HCT116 (cell line): ENCODE data around the gene GNAO1.

Experiments used
- CBX3 ChIP-seq: IDR thresholded peaks from 2 replicates; pipeline ENCODE4 v1.6.1; 2012; ENCODE audit warnings: low read depth
- CTCF ChIP-seq, 3 experiments: fragments of 200-600 bp in 1 of 3; sonication (generic) in 1 of 3; IDR thresholded peaks in 2 of 3; conservative IDR thresholded peaks in 1 of 3; 2 replicates each; pipeline ENCODE4 v1.5.1; 2012 to 2017; ENCODE audit warnings: low read depth in 2 of 3, low read length in 2 of 3, antibody characterized with exemption in 1 of 3, borderline replicate concordance in 1 of 3, control low read depth in 1 of 3, mild to moderate bottlenecking in 1 of 3, mixed read lengths in 1 of 3, mixed run types in 1 of 3, moderate library complexity in 1 of 3; ENCODE audit not compliant: insufficient read depth in 1 of 3
- EGR1 ChIP-seq: IDR thresholded peaks from 2 replicates; pipeline ENCODE4 v1.6.1; 2012; ENCODE audit warnings: low read depth
- EZH2 ChIP-seq: fragments of 200-600 bp; sonication (generic); IDR thresholded peaks from 2 replicates; pipeline ENCODE4 v1.6.1; 2017; ENCODE audit warnings: antibody characterized with exemption, mixed run types
- EZH2phosphoT487 ChIP-seq: fragments of 200-600 bp; IDR thresholded peaks from 2 replicates; pipeline ENCODE4 v1.6.1; 2018; ENCODE audit warnings: antibody characterized with exemption, borderline replicate concordance
- FOSL1 ChIP-seq: IDR thresholded peaks from 2 replicates; pipeline ENCODE4 v1.6.1; 2012; ENCODE audit warnings: low read depth
- MAX ChIP-seq: IDR thresholded peaks from 2 replicates; pipeline ENCODE4 v1.6.1; 2012
- POLR2A ChIP-seq: IDR thresholded peaks from 2 replicates; pipeline ENCODE4 v1.7.0; 2011; ENCODE audit warnings: borderline replicate concordance; ENCODE audit not compliant: insufficient read depth, insufficient read length; ENCODE audit errors: extremely low read depth
- REST ChIP-seq: IDR thresholded peaks from 2 replicates; pipeline ENCODE4 v1.6.1; 2012; ENCODE audit warnings: low read depth
- YY1 ChIP-seq: IDR thresholded peaks from 2 replicates; pipeline ENCODE4 v1.6.1; 2011; ENCODE audit warnings: low read length, low read depth, moderate library complexity, mild to moderate bottlenecking; ENCODE audit not compliant: insufficient replicate concordance; ENCODE audit errors: extremely low read depth

GRCh38 chr16:56366945-56367344 lies 175.7 kb downstream of the GNAO1 start:
- TF ChIP-seq CTCF (IDR thresholded peaks at IDR 0.05 in 2 of 3, conservative IDR thresholded peaks at IDR 0.05 in 1 of 3; ENCODE audit: borderline replicate concordance in 1 of 3, insufficient read depth in 1 of 3, low read depth in 2 of 3, low read length in 2 of 3) (no peak), REST (no peak), FOSL1 (no peak), POLR2A (no peak), MAX (no peak), EGR1 (no peak), EZH2 (no peak), YY1 (no peak), EZH2phosphoT487 (no peak), CBX3 (no peak)
